ENCODE measurements around the gene ZNF609. TPM values are rescaled to one million over a fixed set of nuclear protein-coding genes. Genes with fewer than 3 reads are reported as not detected.

The ZNF609 gene
- total RNA-seq = 8.3 and 10.6 TPM in 2 replicates

GRCh38 chr15:64460206-64460723, at the start of gene ZNF609:
TSS of gene ZNF609 (plus strand) at chr15:64460578. CDS start at chr15:64499420, 38,842 bp downstream.

Other genes starting within 250 kb of the ZNF609 start
- 23.2 and 36.1 TPM in 2 replicates for gene CSNK1G1, start 104.4 kb upstream of the ZNF609 start, total RNA-seq
- gene PCLAF, start 79.1 kb upstream of the ZNF609 start, total RNA-seq = 3.1 and 11.7 TPM in 2 replicates
- gene TRIP4, start 72.7 kb upstream of the ZNF609 start, total RNA-seq = 7.5 and 9.2 TPM in 2 replicates